AG10803 (cell line): ENCODE data around the gene RILPL1.
"Not testable (repeated sequence)": the region's sequence is repeated elsewhere in the genome, so short reads cannot be mapped to it uniquely, and the experiment has no call there.

Source experiments
- DNase-seq: peaks from one replicate; pipeline ENCODE4 v3.0.0; 2010; ENCODE audit warnings: low read depth
- H3K4me3 ChIP-seq: 2 replicates; pipeline ENCODE4 v1.5.1; 2011; ENCODE audit warnings: mild to moderate bottlenecking, low read length, control low read depth
- TF ChIP-seq, protein P1 (sequence below): conservative IDR thresholded peaks from 2 replicates; pipeline ENCODE4 v1.5.1; 2011; ENCODE audit warnings: mild to moderate bottlenecking, low read length, control low read depth, inconsistent platforms

The RILPL1 gene, protein sequence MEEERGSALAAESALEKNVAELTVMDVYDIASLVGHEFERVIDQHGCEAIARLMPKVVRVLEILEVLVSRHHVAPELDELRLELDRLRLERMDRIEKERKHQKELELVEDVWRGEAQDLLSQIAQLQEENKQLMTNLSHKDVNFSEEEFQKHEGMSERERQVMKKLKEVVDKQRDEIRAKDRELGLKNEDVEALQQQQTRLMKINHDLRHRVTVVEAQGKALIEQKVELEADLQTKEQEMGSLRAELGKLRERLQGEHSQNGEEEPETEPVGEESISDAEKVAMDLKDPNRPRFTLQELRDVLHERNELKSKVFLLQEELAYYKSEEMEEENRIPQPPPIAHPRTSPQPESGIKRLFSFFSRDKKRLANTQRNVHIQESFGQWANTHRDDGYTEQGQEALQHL

DNA sequence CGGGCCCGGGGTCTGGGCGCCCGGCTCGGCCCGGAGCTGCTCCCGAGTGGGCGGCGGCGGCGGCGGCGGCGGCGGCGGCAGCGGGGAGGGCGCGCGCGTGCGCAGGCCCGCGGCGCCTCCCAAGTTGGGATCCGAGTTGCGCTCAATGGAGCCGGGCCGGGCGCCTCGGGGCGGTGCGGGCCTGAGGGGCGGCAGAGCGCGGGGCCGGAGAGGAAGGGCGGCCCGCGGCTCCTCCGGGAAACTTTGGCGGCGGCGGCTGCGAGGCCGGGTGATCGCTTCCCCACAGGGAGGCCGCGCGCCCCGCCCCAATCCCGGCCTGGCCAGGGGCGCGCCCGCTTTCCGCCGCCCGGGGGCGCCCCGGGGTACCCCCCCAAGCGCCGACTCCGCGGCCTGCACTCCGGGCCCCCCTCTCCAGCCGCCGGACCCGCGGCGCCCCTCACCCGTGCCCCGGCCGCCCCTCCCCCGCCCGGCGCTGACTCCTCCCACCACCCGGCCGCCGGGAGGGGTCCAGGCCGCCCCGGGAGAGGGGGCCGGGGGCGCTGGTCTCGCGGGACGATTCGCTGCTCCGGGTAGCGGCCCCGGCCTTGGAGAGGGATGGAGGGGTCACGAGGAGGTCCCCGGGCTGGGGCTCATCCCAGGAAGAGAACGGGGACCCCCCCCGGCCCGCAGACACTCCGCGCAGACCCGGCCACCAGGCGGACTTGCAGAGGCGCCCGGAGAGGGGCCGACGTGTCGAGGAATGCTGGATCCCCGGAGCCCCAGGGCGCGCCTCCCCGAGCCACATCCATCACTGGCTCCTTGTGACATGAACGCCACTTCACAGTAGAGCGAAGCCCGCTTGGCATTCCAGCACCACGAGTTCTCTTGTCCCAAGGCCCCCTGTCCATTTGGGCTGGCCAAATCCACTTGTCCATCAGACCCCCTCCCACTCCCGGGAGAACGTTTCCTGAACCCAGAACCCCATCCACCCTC lies at the start of gene RILPL1:
Gene RILPL1, minus strand, starts transcription at position 48 of the 972 bp plus-strand sequence. CDS start 237 bp downstream, outside the sequence.
- H3K4me3 ChIP-seq = peak within 1 kb of the TSS; percentile 77
- peak; percentile 42 for DNase-seq
- TF ChIP-seq, protein P1, sequence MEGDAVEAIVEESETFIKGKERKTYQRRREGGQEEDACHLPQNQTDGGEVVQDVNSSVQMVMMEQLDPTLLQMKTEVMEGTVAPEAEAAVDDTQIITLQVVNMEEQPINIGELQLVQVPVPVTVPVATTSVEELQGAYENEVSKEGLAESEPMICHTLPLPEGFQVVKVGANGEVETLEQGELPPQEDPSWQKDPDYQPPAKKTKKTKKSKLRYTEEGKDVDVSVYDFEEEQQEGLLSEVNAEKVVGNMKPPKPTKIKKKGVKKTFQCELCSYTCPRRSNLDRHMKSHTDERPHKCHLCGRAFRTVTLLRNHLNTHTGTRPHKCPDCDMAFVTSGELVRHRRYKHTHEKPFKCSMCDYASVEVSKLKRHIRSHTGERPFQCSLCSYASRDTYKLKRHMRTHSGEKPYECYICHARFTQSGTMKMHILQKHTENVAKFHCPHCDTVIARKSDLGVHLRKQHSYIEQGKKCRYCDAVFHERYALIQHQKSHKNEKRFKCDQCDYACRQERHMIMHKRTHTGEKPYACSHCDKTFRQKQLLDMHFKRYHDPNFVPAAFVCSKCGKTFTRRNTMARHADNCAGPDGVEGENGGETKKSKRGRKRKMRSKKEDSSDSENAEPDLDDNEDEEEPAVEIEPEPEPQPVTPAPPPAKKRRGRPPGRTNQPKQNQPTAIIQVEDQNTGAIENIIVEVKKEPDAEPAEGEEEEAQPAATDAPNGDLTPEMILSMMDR = peak; percentile 17; the same call in 1 of the 2 replicates

DNA sequence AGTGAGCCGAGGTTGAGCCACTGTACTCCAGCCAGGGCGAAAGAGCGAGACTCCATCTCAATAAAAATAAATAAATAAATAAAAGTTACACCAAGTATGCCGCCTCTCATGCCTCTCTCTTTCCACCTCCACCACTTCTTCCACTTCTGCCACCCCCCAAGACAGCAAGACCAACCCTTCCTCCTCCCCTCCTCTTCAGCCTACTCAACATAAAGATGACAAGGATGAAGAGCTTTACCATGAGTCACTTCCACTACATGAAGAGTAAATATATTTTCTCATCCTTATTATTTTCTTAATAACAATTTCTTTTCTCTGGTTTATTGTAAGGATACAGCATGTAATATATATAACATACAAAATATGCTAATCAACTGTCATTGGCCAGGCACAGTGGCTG lies 47.3 kb upstream of the RILPL1 start:
- no peak for DNase-seq
- TF ChIP-seq, protein P1 = no peak

DNA sequence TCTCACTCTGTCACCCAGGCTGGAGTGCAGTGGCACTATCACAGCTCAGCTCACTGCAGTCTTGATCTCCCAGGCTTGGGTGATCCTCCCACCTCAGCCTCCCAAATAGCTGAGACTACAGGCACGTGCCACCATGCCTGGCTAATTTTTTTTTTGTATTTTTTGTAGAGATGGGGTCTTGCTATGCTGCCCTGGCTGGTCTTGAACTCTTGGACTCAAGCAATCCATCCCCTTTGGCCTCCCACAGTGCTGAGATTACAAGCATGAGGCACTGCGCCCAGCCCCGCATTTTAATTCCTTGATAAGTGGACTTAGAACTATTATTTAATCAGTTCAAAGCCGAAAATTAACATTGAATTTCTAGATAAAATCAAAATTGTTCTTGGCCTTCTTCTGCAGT lies 45.3 kb upstream of the RILPL1 start:
- DNase-seq, H3K4me3 ChIP-seq: not testable (repeated sequence)

More for the DNA sequence above, 47.3 kb upstream of the RILPL1 start:
- H3K4me3 ChIP-seq = no peak overlapping the region

DNA sequence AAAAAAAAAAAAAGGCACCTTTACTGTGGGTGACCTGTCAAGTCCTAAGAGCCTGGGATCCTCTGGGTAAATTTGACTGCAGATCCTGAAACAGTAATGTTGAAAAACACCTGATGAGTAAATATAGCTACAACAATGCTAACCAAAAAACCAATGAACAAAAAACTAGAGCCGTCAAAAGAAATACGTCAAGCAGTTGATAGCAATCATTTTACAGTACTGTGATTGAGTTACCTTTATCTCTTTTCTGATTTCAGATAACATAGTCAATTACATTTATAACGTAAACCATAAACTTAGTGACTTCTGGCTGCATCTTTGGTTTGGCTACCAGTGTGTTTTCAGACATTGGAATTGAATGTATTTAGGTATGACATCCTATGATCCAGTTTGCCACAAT lies 44.7 kb upstream of the RILPL1 start:
- DNase-seq = no peak
- TF ChIP-seq, protein P1 = no peak

DNA sequence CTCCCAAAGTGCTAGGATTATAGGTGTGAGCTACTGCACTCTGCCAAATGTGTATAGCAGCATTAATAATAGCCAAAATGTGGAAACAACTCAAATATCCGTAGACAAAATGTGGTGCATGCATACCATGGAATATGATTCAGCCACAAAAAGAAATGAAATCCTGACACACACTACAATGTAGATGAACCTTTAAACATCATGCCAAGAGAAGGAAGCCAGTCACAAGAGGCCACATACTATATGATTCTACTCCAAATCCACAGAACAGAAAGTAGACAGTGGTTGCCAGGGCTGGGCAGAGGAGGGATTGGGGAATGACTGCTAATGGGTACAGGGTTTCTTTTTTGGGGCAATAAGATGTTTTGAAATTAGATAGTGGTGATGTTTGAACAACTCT lies 43.1 kb upstream of the RILPL1 start:
- DNase-seq = peak; percentile 37
- H3K4me3 ChIP-seq = no peak overlapping the region
- TF ChIP-seq, protein P1 = no peak

More for the DNA sequence above, 44.7 kb upstream of the RILPL1 start:
- H3K4me3 ChIP-seq = no peak overlapping the region

DNA sequence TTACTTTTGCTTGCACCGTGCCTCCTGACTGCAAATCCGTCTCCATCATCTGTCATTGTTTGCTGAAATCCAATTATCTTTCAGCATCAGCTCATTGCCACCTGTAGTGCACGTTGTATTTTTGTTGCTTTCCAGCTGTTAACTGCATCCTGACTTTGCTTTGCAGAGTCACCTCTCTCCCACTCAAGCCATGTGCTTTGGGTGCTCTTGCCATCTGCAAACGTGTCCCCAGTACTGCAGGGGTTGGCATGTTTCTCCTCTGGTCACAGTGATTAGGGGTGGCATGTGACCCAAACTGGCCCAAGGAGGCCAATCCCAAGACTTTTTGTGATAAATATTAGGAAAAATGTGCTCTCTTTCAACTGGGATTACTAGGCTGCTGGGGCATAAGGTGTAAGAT lies 40.4 kb upstream of the RILPL1 start:
- TF ChIP-seq, protein P1 = no peak
- no peak for DNase-seq
- H3K4me3 ChIP-seq = no peak overlapping the region

DNA sequence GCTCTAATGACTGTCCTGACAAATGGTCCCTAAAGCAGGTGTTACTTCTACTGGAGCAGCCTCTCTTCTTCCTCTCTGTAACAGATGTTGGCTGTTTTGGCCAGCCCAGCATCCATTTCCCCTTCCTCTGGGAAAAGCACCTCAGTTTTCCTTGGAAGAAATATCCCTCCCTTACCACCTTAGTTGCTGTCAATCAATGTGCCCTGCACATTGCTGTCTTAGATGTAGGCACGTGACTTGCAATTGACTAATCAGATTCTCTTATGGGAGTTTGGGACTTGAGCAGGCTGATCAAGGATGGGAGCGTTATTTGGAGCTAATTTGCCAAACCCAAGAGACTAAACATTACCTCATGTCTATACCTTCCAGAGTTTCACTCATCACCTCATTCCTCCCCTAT lies 38.9 kb upstream of the RILPL1 start:
- TF ChIP-seq, protein P1 = no peak

More for the DNA sequence above, 38.9 kb upstream of the RILPL1 start:
- no peak overlapping the region for H3K4me3 ChIP-seq
- no peak for DNase-seq
